ENCODE results near the gene MCUB. TPM values are rescaled to one million over a fixed set of nuclear protein-coding genes. Genes with fewer than 3 reads are reported as not detected.
"Not testable (repeated sequence)": the region's sequence is repeated elsewhere in the genome, so short reads cannot be mapped to it uniquely, and the experiment has no call there.

Gene MCUB
- total and polyA plus RNA-seq, 7 donors = 0.73 to 2.8 (median 1.5) TPM

- 87 to 98% (median 96%) methylated on average over 6 of the region's 6 CpGs for WGBS, 3 donors
- Histone ChIP-seq H3K36me3 (ENCODE audit: insufficient read depth in 1 of 2, low read depth in 1 of 2) (no peaks in the 10 kb centered on the region), H3K27ac (no peak overlapping the region), H3K27me3 (ENCODE audit: insufficient read depth in 3 of 3, low read length in 2 of 3) (no peaks in the 10 kb centered on the region), H3K4me1 (no peaks in the 10 kb centered on the region), H3K9me3 (no peaks in the 10 kb centered on the region), H3K4me3 (no peak overlapping the region)
- intact Hi-C loops (cut with DNase I) = loop anchor here in 1 of 2 donors (10.0 kb wide), 1 partner anchor 153 kb away; the partner anchor contains the start of gene CASP6
- no peak for ATAC-seq
- no peak for DNase-seq
- no peak for TF ChIP-seq CTCF (IDR thresholded peaks at IDR 0.05)
Measured at GRCh38 chr4:109552237-109552636, 7.8 kb upstream of the MCUB start.

GRCh38 chr4:109553130-109553529 is 6.9 kb upstream of the MCUB start:
- no peak for TF ChIP-seq CTCF (IDR thresholded peaks at IDR 0.05)
- H3K4me3 ChIP-seq = no peak overlapping the region
- peaks cover 3% of the 10 kb centered on the region for H3K9me3 ChIP-seq
- H3K36me3 ChIP-seq (ENCODE audit: insufficient read depth in 1 of 2, low read depth in 1 of 2) = no peaks in the 10 kb centered on the region
- WGBS, 3 donors = 94 to 98% (median 96%) methylated on average over 2 of the region's 2 CpGs
- ATAC-seq = no peak
- DNase-seq = no peak
- peaks cover 0 to 3% (median 3%) of the 10 kb centered on the region in 3 donors for H3K27me3 ChIP-seq (ENCODE audit: insufficient read depth in 3 of 3, low read length in 2 of 3)
- intact Hi-C loops (cut with DNase I) = loop anchor here in 1 of 2 donors (10.0 kb wide), 1 partner anchor 152 kb away; the partner anchor contains the start of gene CASP6
- no peaks in the 10 kb centered on the region for H3K4me1 ChIP-seq
- no peak overlapping the region for H3K27ac ChIP-seq

- no peaks in the 10 kb centered on the region for H3K4me1 ChIP-seq
- H3K27me3 ChIP-seq (ENCODE audit: insufficient read depth in 3 of 3, low read length in 2 of 3) = peaks cover 0 to 9% (median 3%) of the 10 kb centered on the region in 3 donors
- WGBS, 3 donors = 89 to 90% (median 89%) methylated on average over 3 of the region's 3 CpGs
- H3K4me3 ChIP-seq = no peak overlapping the region
- no peak overlapping the region for H3K27ac ChIP-seq
- ATAC-seq = no peak
- DNase-seq = no peak
- H3K9me3 ChIP-seq = peaks cover 3% of the 10 kb centered on the region
- no peaks in the 10 kb centered on the region for H3K36me3 ChIP-seq (ENCODE audit: insufficient read depth in 1 of 2, low read depth in 1 of 2)
- TF ChIP-seq CTCF (IDR thresholded peaks at IDR 0.05) = no peak
- intact Hi-C loops (cut with DNase I) = loop anchor here in 1 of 2 donors (10.0 kb wide), 1 partner anchor 150 kb away; the partner anchor contains the start of gene CASP6
Measured at GRCh38 chr4:109554971-109555370, 5.1 kb upstream of the MCUB start.

- 94 to 97% (median 96%) methylated on average over 26 to 28 of the region's 28 CpGs for WGBS, 3 donors
Measured at GRCh38 chr4:109557433-109557832, 2.6 kb upstream of the MCUB start.

GRCh38 chr4:109558095-109558494 is 2.0 kb upstream of the MCUB start:
- H3K4me1 ChIP-seq = not testable (repeated sequence)
- 83 to 90% (median 89%) methylated on average over 6 of the region's 6 CpGs for WGBS, 3 donors

More at GRCh38 chr4:109557433-109557832, 2.6 kb upstream of the MCUB start:
- Histone ChIP-seq H3K27ac (no peak overlapping the region), H3K4me1 (peaks cover 3% of the 10 kb centered on the region), H3K9me3 (peaks cover 3% of the 10 kb centered on the region), H3K4me3 (no peak overlapping the region), H3K27me3 (ENCODE audit: insufficient read depth in 3 of 3, low read length in 2 of 3) (peaks cover 0 to 19% (median 3%) of the 10 kb centered on the region in 3 donors), H3K36me3 (ENCODE audit: insufficient read depth in 1 of 2, low read depth in 1 of 2) (no peaks in the 10 kb centered on the region)
- intact Hi-C loops (cut with DNase I) = loop anchor here in 1 of 2 donors (10.0 kb wide), 1 partner anchor 147 kb away; the partner anchor contains the start of gene CASP6
- no peak for ATAC-seq
- TF ChIP-seq CTCF (IDR thresholded peaks at IDR 0.05) = no peak
- DNase-seq = no peak

More at GRCh38 chr4:109558095-109558494, 2.0 kb upstream of the MCUB start:
- DNase-seq; H3K4me3 ChIP-seq; H3K36me3 ChIP-seq (ENCODE audit: insufficient read depth in 1 of 2, low read depth in 1 of 2); H3K27ac ChIP-seq; H3K9me3 ChIP-seq; ATAC-seq: not testable (repeated sequence)
- intact Hi-C loops (cut with DNase I) = loop anchor here in 1 of 2 donors (10.0 kb wide), 1 partner anchor 147 kb away; the partner anchor contains the start of gene CASP6
- peaks cover 0 to 19% (median 3%) of the 10 kb centered on the region in 3 donors for H3K27me3 ChIP-seq (ENCODE audit: insufficient read depth in 3 of 3, low read length in 2 of 3)
